SU-DHL-6 (cell line): ENCODE measurements around the gene GRIFIN.

Experiments
- EZH2phosphoT487 ChIP-seq: fragments of 200-600 bp; sonication (generic), shearing (Covaris generic); conservative IDR thresholded peaks from 2 replicates; pipeline ENCODE4 v1.6.1; 2018; ENCODE audit warnings: mild to moderate bottlenecking, antibody characterized with exemption, low read length, moderate library complexity, mixed read lengths
- TF ChIP-seq, protein P1 (sequence below): fragments of 200-600 bp; sonication (generic); IDR thresholded peaks from one replicate; pipeline ENCODE4 v1.5.1; 2017; ENCODE audit warnings: antibody characterized with exemption, mild to moderate bottlenecking, low read length, moderate library complexity; ENCODE audit not compliant: insufficient read depth, poor library complexity, severe bottlenecking

- TF ChIP-seq, protein P1, sequence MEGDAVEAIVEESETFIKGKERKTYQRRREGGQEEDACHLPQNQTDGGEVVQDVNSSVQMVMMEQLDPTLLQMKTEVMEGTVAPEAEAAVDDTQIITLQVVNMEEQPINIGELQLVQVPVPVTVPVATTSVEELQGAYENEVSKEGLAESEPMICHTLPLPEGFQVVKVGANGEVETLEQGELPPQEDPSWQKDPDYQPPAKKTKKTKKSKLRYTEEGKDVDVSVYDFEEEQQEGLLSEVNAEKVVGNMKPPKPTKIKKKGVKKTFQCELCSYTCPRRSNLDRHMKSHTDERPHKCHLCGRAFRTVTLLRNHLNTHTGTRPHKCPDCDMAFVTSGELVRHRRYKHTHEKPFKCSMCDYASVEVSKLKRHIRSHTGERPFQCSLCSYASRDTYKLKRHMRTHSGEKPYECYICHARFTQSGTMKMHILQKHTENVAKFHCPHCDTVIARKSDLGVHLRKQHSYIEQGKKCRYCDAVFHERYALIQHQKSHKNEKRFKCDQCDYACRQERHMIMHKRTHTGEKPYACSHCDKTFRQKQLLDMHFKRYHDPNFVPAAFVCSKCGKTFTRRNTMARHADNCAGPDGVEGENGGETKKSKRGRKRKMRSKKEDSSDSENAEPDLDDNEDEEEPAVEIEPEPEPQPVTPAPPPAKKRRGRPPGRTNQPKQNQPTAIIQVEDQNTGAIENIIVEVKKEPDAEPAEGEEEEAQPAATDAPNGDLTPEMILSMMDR, result no peak
- TF ChIP-seq EZH2phosphoT487, result no peak
Measured at GRCh38 chr7:2437136-2437535, 39.1 kb downstream of the GRIFIN start.
